Measurements from ENCODE around the gene CDK15. TPM values are rescaled to one million over a fixed set of nuclear protein-coding genes. Genes with fewer than 3 reads are reported as not detected.

Gene CDK15
- total RNA-seq, 1 donor = 3.5 TPM

DNA sequence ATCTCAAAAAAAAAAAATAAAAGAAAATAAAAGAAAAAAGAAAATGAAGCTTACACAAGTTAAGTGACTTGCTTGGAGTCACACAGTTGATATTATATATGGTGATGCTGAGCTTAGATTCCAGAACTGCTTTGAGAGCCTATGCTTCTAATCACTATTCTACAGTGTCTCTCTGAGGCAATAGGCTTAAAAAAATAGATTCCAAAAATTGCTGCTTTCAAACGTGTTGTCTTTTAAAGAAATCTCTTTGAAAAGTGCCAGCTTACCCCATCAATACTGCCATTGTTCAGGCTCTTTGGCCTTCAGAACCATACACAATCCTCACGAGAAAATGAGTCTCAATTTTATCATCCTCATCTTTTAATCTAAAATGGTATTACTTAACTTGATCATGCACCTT is 102.6 kb downstream of the CDK15 start:
- no peak overlapping the region for H3K4me3 ChIP-seq (ENCODE audit: low read depth, low read length)
- no peak for DNase-seq (ENCODE audit: low read depth)
- TF ChIP-seq, protein P1, sequence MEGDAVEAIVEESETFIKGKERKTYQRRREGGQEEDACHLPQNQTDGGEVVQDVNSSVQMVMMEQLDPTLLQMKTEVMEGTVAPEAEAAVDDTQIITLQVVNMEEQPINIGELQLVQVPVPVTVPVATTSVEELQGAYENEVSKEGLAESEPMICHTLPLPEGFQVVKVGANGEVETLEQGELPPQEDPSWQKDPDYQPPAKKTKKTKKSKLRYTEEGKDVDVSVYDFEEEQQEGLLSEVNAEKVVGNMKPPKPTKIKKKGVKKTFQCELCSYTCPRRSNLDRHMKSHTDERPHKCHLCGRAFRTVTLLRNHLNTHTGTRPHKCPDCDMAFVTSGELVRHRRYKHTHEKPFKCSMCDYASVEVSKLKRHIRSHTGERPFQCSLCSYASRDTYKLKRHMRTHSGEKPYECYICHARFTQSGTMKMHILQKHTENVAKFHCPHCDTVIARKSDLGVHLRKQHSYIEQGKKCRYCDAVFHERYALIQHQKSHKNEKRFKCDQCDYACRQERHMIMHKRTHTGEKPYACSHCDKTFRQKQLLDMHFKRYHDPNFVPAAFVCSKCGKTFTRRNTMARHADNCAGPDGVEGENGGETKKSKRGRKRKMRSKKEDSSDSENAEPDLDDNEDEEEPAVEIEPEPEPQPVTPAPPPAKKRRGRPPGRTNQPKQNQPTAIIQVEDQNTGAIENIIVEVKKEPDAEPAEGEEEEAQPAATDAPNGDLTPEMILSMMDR (IDR thresholded peaks at IDR 0.05; ENCODE audit: insufficient read depth, low read depth, low read length) = no peak

DNA sequence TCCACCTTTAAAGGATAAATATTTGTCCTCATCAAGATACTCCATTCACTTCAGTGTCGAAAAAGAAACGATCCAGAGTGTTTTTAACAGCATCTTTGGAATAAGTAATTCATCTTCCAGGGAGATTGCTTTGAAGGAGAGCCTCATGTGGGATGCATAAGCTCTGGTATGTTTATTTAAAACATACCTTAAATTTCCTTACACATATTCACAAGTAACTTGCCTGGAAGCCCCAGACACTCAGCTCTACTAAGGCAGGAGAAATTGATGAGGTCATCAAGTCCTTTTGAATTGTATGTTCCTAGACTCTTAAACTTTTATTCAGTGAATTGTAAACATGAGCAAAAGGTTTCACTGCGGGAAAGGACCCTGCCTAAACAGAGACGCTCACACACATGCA is 103.0 kb downstream of the CDK15 start:
- H3K4me3 ChIP-seq (ENCODE audit: low read depth, low read length) = peak overlapping the region; percentile 54
- peak; percentile 89 for DNase-seq (ENCODE audit: low read depth)
- TF ChIP-seq, protein P1 (IDR thresholded peaks at IDR 0.05; ENCODE audit: insufficient read depth, low read depth, low read length) = no peak

DNA sequence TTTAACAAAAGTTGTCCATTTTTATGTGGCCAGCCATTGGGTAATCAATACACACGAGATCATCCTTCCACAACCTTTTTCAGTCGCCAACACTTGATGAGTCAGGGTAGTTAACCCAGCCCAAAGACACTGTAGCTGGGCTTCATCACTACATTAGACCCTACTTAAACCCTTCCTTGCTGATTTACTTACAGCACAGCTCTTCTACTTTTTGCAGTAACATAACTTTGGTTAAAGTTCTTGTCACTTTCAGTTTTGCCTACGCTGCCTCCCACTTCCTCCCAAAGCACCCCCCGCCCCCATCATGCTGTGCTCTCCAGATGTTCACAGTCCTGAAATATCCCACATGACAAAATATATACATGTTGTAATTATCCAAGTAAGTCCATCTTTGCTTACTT is 103.6 kb downstream of the CDK15 start:
- DNase-seq (ENCODE audit: low read depth) = peak; percentile 96
- peak overlapping the region; percentile 54 for H3K4me3 ChIP-seq (ENCODE audit: low read depth, low read length)
- TF ChIP-seq, protein P1 (IDR thresholded peaks at IDR 0.05; ENCODE audit: insufficient read depth, low read depth, low read length) = no peak

DNA sequence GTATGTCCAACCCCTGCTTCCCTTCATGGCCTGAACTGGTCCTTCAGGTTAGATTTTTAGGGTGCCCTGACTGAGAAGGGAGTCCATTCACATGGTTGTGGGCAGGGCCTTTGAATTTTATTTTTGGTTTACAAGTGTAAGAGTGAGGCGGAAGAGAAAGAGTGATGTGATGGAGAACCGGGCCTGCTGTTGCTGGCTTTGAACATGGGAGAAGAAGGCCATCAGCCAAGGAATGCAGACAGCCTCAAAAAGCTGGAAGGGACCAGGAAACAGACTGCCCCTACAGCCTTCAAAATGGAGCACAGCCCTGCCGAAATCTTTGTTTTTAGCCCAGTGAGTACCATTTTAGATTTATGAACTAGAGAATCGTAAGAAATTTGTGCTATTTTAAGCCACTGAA is 105.0 kb downstream of the CDK15 start:
- TF ChIP-seq, protein P1 (IDR thresholded peaks at IDR 0.05; ENCODE audit: insufficient read depth, low read depth, low read length) = no peak
- no peak for DNase-seq (ENCODE audit: low read depth)
- H3K4me3 ChIP-seq (ENCODE audit: low read depth, low read length) = no peak overlapping the region

DNA sequence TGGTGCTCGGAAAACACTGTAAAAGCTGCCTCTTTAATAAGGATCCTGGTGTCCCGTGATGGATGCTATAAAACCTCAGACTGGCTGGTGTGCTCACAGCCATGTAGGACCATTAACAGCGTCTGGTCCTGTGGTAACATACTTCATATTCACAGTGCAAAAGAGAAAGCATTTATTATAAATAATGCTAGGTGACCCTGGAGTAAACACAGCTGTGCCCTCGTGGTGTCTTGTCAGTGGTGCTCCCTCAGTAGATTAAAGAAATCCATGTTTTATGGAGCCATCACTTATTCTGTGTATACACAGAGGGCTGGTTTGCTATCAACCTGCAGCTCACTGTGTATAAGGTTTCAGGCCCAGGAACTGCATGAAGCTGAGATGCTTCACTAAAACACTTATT is 106.9 kb downstream of the CDK15 start:
- no peak overlapping the region for H3K4me3 ChIP-seq (ENCODE audit: low read depth, low read length)
- DNase-seq (ENCODE audit: low read depth) = peak; percentile 94
- TF ChIP-seq, protein P1 (IDR thresholded peaks at IDR 0.05; ENCODE audit: insufficient read depth, low read depth, low read length) = no peak

DNA sequence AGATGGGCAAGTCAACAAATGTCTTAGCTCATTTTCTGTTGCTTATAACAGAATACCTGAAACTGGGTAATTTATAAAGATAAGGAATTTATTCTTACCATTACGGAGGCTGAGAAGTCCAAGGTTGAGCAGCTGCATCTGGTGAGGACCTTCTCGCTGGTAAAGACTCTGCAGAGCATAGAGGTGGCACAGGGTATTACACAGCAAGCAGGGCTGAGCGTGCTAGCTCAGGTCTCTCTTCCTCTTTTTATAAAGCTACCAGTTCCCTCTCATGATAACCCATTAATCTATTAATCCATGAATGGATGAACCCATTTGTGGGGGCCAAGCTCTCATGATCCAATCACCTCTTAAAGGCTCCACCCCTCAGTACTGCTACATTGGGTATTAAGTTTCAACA is 109.1 kb downstream of the CDK15 start:
- no peak for DNase-seq (ENCODE audit: low read depth)
- TF ChIP-seq, protein P1 (IDR thresholded peaks at IDR 0.05; ENCODE audit: insufficient read depth, low read depth, low read length) = no peak
- H3K4me3 ChIP-seq (ENCODE audit: low read depth, low read length) = no peak overlapping the region

DNA sequence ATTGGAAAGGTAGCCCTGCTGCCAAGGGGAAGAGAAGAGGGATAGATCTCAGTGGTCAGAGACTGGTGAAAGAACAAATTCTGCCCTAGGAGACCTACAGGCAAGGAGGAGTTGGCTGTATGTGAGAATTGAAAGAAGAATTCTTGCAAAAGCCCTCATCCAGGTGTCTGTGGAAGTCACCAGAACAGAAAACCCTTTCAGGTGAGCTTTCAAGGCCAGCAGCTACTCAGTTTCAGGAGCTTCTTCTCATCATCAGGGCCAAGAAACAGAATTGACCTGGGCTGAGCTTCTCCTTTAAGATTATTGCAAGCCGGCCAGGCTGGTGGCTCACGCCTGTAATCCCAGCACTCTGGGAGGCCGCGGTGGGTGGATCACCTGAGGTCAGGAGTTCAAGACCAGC is 110.2 kb downstream of the CDK15 start:
- TF ChIP-seq, protein P1 (IDR thresholded peaks at IDR 0.05; ENCODE audit: insufficient read depth, low read depth, low read length) = no peak
- no peak overlapping the region for H3K4me3 ChIP-seq (ENCODE audit: low read depth, low read length)
- no peak for DNase-seq (ENCODE audit: low read depth)

Measured in fibroblast of villous mesenchyme (primary cell).